Measurements from ENCODE around the gene TMEM204. TPM values are rescaled to one million over a fixed set of nuclear protein-coding genes. Genes with fewer than 3 reads are reported as not detected.
"Not testable (repeated sequence)": the region's sequence is repeated elsewhere in the genome, so short reads cannot be mapped to it uniquely, and the experiment has no call there.

TMEM204 gene
- total RNA-seq, 1 experiment from 2014 or later = 0.42 TPM

DNA sequence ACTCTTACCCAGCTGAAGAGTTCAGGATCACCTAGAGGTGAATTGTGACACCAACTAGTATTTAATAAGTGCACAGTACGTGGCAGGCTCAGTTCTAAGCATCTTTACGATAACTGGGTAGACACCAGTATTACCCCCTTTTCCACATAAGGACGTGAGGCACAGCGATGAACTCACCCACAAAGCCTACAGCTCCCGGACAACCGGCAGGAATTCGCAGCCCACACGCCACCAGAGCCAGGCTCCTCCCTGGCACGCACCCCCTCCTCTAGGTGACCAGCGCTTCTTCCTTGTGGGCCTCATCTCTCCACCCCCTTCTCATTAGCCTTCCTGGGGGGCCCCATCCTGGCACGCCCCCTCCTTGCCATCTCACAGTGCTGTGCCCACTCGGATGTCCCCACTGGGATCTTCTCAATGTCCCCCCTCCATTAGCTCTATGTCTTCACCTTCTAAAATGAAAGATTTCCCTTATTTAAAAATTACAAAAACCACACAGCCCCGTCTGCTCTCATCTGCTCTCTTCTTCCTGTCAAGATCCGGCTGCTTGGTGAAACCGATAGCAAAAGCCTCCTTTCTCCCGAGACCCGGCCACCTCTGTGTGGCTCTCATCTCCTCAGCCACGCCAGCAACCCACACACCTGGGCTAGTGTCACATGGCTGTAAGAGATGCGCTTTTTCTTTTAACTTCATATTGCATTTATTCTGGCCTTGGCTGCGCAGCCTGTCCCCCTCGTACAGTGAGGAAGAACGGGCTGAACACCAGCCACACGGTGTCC is 57.7 kb downstream of the TMEM204 start:
- Histone ChIP-seq H3K27me3 (ENCODE audit: control insufficient read depth, insufficient read depth, low read length) (no peaks in the 10 kb centered on the region), H3K36me3 (replicated peaks; ENCODE audit: control insufficient read depth, insufficient read depth, low read length) (peaks cover 2% of the 10 kb centered on the region), H3K4me3 (ENCODE audit: insufficient read depth, low read depth, low read length) (no peak overlapping the region)
- DNase-seq = no peak

DNA sequence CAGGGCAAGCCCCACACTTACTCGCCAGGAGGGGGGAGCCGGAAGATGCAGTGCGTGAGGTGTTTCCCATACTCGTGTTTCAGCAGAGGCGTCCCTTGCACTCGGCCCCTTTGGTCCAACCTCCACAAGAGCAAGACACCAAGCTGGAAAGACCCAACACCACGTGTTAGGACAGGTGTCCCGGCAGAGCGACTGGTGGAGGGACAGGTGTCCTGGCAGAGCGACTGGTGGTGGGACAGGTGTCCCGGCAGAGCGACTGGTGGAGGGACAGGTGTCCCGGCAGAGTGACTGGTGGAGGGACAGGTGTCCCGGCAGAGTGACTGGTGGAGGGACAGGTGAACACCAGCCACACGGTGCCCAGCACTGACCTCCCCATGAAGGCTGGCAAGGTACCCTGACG is 59.0 kb downstream of the TMEM204 start:
- H3K27me3 ChIP-seq (ENCODE audit: control insufficient read depth, insufficient read depth, low read length) = no peaks in the 10 kb centered on the region
- DNase-seq = no peak
- no peaks in the 10 kb centered on the region; the same call in none of the 2 replicates for H3K36me3 ChIP-seq (replicated peaks; ENCODE audit: control insufficient read depth, insufficient read depth, low read length)
- no peak overlapping the region for H3K4me3 ChIP-seq (ENCODE audit: insufficient read depth, low read depth, low read length)

DNA sequence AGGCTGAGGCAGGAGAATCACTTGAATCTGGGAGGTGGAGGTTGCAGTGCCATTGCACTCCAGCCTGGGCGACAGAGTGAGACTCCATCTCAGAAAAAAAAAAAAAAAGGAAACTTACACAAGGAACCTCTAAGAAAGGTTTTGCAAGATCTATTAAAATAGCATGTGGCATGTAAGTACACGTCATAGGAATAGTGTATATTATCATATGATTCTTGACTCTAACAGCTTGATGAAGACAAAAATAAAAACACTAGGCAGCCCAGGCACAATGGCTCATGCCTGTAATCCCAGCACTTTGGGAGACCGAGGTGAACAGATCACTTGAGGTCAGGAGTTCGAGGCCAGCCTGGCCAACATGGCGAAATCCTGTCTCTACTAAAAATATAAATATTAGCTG is 62.0 kb downstream of the TMEM204 start:
- H3K36me3 ChIP-seq (replicated peaks; ENCODE audit: control insufficient read depth, insufficient read depth, low read length); DNase-seq; H3K27me3 ChIP-seq (ENCODE audit: control insufficient read depth, insufficient read depth, low read length); H3K4me3 ChIP-seq (ENCODE audit: insufficient read depth, low read depth, low read length): not testable (repeated sequence)

DNA sequence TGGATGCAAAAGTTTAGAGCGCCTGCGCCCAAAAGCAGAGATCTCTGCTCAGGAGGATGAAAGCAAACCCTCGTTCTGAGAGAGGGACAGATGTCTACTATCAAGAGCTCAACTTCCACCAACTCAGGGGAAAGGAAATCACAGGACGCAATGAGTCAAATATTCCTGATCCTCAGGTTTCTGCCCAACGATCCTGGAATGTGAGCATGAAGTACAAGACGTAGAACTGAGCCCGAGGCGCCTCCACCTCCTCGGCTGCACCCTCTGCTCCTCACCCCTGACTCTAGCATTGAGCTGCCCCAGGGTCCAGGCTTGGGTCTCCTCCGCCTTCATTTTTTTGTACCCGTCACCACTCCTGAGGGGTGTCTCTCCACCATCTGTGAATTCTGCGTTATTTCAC is 63.0 kb downstream of the TMEM204 start:
- Histone ChIP-seq H3K27me3 (ENCODE audit: control insufficient read depth, insufficient read depth, low read length) (no peaks in the 10 kb centered on the region), H3K36me3 (replicated peaks; ENCODE audit: control insufficient read depth, insufficient read depth, low read length) (no peaks in the 10 kb centered on the region; the same call in 1 of the 2 replicates), H3K4me3 (ENCODE audit: insufficient read depth, low read depth, low read length) (no peak overlapping the region)
- no peak for DNase-seq

DNA sequence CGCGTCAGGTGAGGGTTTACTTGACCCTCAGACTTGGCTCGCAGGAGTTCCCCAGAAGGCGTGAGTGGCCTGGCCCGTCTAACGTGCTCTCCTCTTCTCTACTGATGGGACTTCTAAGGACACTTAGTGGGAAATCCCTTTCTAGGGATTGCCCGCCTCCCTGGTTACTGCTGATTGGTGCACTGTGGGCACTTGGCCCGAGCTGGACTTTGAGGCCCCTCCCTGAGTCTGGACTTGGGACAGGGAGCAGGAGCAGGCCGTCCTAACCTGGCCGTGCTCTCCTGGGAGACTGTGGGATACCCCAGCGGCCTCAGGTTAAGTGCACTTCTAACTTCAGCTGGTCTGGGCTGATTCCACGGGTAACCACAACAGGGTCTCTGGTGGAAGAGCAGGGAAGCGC is 63.7 kb downstream of the TMEM204 start:
- Histone ChIP-seq H3K36me3 (replicated peaks; ENCODE audit: control insufficient read depth, insufficient read depth, low read length) (no peaks in the 10 kb centered on the region; the same call in none of the 2 replicates), H3K4me3 (ENCODE audit: insufficient read depth, low read depth, low read length) (no peak overlapping the region), H3K27me3 (ENCODE audit: control insufficient read depth, insufficient read depth, low read length) (no peaks in the 10 kb centered on the region)
- DNase-seq = no peak

DNA sequence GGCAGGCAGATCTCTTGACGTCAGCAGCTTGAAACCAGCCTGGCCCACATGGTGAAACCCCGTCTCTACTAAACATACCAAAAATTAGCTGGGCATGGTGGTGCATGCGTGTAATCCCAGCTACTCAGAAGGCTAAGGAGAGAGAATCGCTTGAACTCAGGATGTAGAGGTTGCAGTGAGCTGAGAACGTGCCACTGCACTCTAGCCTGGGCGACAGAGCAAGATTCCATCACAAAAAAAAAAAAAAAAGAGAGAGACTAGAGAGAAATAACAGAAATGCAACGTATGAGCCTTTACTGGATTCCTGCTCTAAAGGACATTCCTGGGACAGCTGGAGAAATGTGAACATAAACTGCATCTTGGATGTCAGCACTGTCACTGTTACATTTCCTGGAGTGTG is 67.6 kb downstream of the TMEM204 start:
- Histone ChIP-seq H3K4me3 (ENCODE audit: insufficient read depth, low read depth, low read length) (no peak overlapping the region), H3K36me3 (replicated peaks; ENCODE audit: control insufficient read depth, insufficient read depth, low read length) (no peaks in the 10 kb centered on the region; the same call in none of the 2 replicates), H3K27me3 (ENCODE audit: control insufficient read depth, insufficient read depth, low read length) (no peaks in the 10 kb centered on the region)
- no peak for DNase-seq

DNA sequence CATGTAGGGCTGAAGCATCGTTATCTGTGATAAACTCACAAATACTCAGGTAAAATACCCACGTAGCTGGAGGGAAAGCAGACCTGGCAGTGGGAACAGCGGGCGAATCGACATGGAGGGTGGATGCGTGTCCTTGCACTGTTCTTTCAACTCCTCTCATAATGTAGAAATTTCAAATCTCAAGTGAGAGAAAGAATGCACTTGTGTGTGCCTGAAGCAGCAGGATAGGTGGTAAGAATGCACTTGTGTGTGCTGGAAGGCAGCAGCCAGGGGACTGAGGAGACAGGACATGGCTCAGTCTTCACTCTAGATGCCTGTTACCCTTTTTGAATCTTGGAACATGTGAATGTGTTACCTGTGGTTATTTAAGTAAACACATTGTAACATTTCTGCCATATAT is 68.0 kb downstream of the TMEM204 start:
- no peak for DNase-seq
- Histone ChIP-seq H3K27me3 (ENCODE audit: control insufficient read depth, insufficient read depth, low read length) (no peaks in the 10 kb centered on the region), H3K36me3 (replicated peaks; ENCODE audit: control insufficient read depth, insufficient read depth, low read length) (no peaks in the 10 kb centered on the region; the same call in none of the 2 replicates), H3K4me3 (ENCODE audit: insufficient read depth, low read depth, low read length) (no peak overlapping the region)

DNA sequence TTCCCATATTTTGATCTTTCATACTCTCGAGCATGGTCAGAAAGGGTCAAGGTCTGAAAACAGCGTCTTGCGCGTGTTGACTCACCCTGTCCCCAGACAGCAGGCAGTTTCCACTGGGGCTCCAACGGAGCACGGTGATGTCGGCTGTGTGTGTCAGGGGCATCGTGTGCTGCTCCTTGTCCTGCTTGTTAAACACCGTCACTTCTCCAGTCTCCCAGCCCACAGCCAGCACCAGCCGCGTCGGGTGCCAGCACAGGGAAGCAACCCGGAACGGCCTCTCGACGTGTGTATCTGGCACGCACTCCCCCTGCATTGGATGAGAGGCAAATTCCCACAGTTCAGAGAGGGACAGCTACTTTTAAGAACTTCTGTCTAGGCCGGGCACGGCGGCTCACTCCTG is 68.8 kb downstream of the TMEM204 start:
- Histone ChIP-seq H3K36me3 (replicated peaks; ENCODE audit: control insufficient read depth, insufficient read depth, low read length) (peaks cover 4% of the 10 kb centered on the region), H3K27me3 (ENCODE audit: control insufficient read depth, insufficient read depth, low read length) (no peaks in the 10 kb centered on the region), H3K4me3 (ENCODE audit: insufficient read depth, low read depth, low read length) (no peak overlapping the region)
- DNase-seq = no peak

Other genes starting within 250 kb of the TMEM204 start
- gene UBE2I, start 224.0 kb upstream of the TMEM204 start, total RNA-seq (2014; rRNA removed; shearing (Covaris generic)) = 79.9 and 80.2 TPM in 2 replicates
- 2.6 and 5.7 TPM in 2 replicates for gene BAIAP3, start 200.0 kb upstream of the TMEM204 start, total RNA-seq (2014; rRNA removed; shearing (Covaris generic))
- gene TSR3, start 181.8 kb upstream of the TMEM204 start, total RNA-seq (2014; rRNA removed; shearing (Covaris generic)) = 87.7 and 99.4 TPM in 2 replicates
- 16.2 and 21.5 TPM in 2 replicates for gene GNPTG, start 181.7 kb upstream of the TMEM204 start, total RNA-seq (2014; rRNA removed; shearing (Covaris generic))
- 22.0 and 24.3 TPM in 2 replicates for gene UNKL, start 119.0 kb upstream of the TMEM204 start, total RNA-seq (2014; rRNA removed; shearing (Covaris generic))
- 30.0 and 32.8 TPM in 2 replicates for gene UQCC4, start 112.9 kb upstream of the TMEM204 start, total RNA-seq (2014; rRNA removed; shearing (Covaris generic))
- gene PERCC1, start 102.6 kb upstream of the TMEM204 start, total RNA-seq (2014; rRNA removed; shearing (Covaris generic)) = not detected in 2 replicates
- 0.11 TPM in 1 of 2 replicates, not detected in the other for gene CCDC154, start 89.1 kb upstream of the TMEM204 start, total RNA-seq (2014; rRNA removed; shearing (Covaris generic))
- 39.1 and 42.6 TPM in 2 replicates for gene CLCN7, start 58.6 kb upstream of the TMEM204 start, total RNA-seq (2014; rRNA removed; shearing (Covaris generic))
- not detected in 2 replicates for gene PTX4, start 44.7 kb upstream of the TMEM204 start, total RNA-seq (2014; rRNA removed; shearing (Covaris generic))
- 50.2 and 60.3 TPM in 2 replicates for gene TELO2, start 40.3 kb upstream of the TMEM204 start, total RNA-seq (2014; rRNA removed; shearing (Covaris generic))
- 13.5 and 18.0 TPM in 2 replicates for gene IFT140, start 78.4 kb downstream of the TMEM204 start, total RNA-seq (2014; rRNA removed; shearing (Covaris generic))
- 9.9 and 15.1 TPM in 2 replicates for gene CRAMP1, start 78.7 kb downstream of the TMEM204 start, total RNA-seq (2014; rRNA removed; shearing (Covaris generic))
- gene JPT2, start 144.6 kb downstream of the TMEM204 start, total RNA-seq (2014; rRNA removed; shearing (Covaris generic)) = 97.4 and 126 TPM in 2 replicates
- gene MAPK8IP3, start 172.5 kb downstream of the TMEM204 start, total RNA-seq (2014; rRNA removed; shearing (Covaris generic)) = 35.2 and 44.9 TPM in 2 replicates
- 147 and 179 TPM in 2 replicates for gene NME3, start 237.9 kb downstream of the TMEM204 start, total RNA-seq (2014; rRNA removed; shearing (Covaris generic))
- 12.7 and 15.3 TPM in 2 replicates for gene EME2, start 239.1 kb downstream of the TMEM204 start, total RNA-seq (2014; rRNA removed; shearing (Covaris generic))
- 304 and 324 TPM in 2 replicates for gene MRPS34, start 239.5 kb downstream of the TMEM204 start, total RNA-seq (2014; rRNA removed; shearing (Covaris generic))
- 43.3 and 60.4 TPM in 2 replicates for gene SPSB3, start 248.9 kb downstream of the TMEM204 start, total RNA-seq (2014; rRNA removed; shearing (Covaris generic))
- gene NUBP2, start 249.3 kb downstream of the TMEM204 start, total RNA-seq (2014; rRNA removed; shearing (Covaris generic)) = 138 and 152 TPM in 2 replicates

Measured in H7 (cell line).